Measurements from ENCODE around the gene COG1. TPM values are rescaled to one million over a fixed set of nuclear protein-coding genes. Genes with fewer than 3 reads are reported as not detected.
A peak's percentile ranks its signal among the peaks of the same experiment; 100 is the strongest.

COG1 gene
- polyA plus RNA-seq, 2 of the 4 experiments (the other 2 are of a cell fraction) = 19.5 to 26.0 TPM

GRCh38 chr17:73215447-73215846 is 22.6 kb downstream of the COG1 start:
- ChIA-PET CTCF (interaction anchor here (0.8 to 2.5 kb wide), 5 partner anchors 11 to 490 kb away, joined by 3 to 10 read pairs (median 5); a partner anchor contains a TSS), POLR2A (no interaction called here)
- no peak for FAIRE-seq
- TF ChIP-seq ZFP36 (IDR thresholded peaks at IDR 0.05; ENCODE audit: borderline replicate concordance, partially characterized antibody) (no peak), CEBPB (IDR thresholded peaks at IDR 0.05) (no peak), POLR2AphosphoS2 (conservative IDR thresholded peaks at IDR 0.05; ENCODE audit: low read length) (no peak), NFE2L2 (conservative IDR thresholded peaks at IDR 0.05; ENCODE audit: low read length) (no peak), HOXA7 (CRISPR knock-in tag; IDR thresholded peaks at IDR 0.05) (no peak), ZSCAN20 (CRISPR knock-in tag; IDR thresholded peaks at IDR 0.05) (no peak), ELK1 (IDR thresholded peaks at IDR 0.05; ENCODE audit: low read depth, low read length) (no peak), RFX5 (IDR thresholded peaks at IDR 0.05) (no peak), RNF2 (IDR thresholded peaks at IDR 0.05; ENCODE audit: borderline replicate concordance, low read depth) (no peak), RCOR1 (IDR thresholded peaks at IDR 0.05; ENCODE audit: low read depth, low read length) (no peak), MAZ (IDR thresholded peaks at IDR 0.05; ENCODE audit: borderline replicate concordance, low read depth, low read length) (no peak)
- peak in 1 of 2 experiments; percentile 51 for DNase-seq (ENCODE audit: low read depth in 1 of 2, low spot score in 1 of 2)
- 57% methylated on average over 2 of the region's 2 CpGs for WGBS (ENCODE audit: missing lambda C conversion rate)
- Histone ChIP-seq H3K27ac (peak overlapping the region in 1 of 2 experiments; percentile 25; a peak in 1 of 6 replicates), H3K4me3 (no peak overlapping the region), H3K4me1 (peaks cover 9% of the 10 kb centered on the region; the same call in 1 of the 3 replicates), H3K9me3 (no peaks in the 10 kb centered on the region), H3K4me2 (no peak overlapping the region; the same call in 2 of the 3 replicates)
- peak; percentile 62 to 82 for ATAC-seq

- Histone ChIP-seq H3K4me3 (no peak overlapping the region), H3K27ac (no peak overlapping the region), H3K4me1 (peaks cover 31% of the 10 kb centered on the region), H3K4me2 (no peak overlapping the region), H3K9me3 (no peaks in the 10 kb centered on the region)
- 96% methylated on average over 2 of the region's 2 CpGs for WGBS (ENCODE audit: missing lambda C conversion rate)
- ChIA-PET POLR2A (no interaction called here), CTCF (interaction anchor here (1.2 kb wide), 2 partner anchors 13 to 32 kb away, joined by 3 to 4 read pairs; no protein-coding TSS in a partner anchor)
- no peak for ATAC-seq
- DNase-seq (ENCODE audit: low read depth in 1 of 2, low spot score in 1 of 2) = no peak
- no peak for TF ChIP-seq ESRRA (IDR thresholded peaks at IDR 0.05; ENCODE audit: borderline replicate concordance, low read length)
- TF ChIP-seq CTCF (IDR thresholded peaks at IDR 0.05) = no peak
- TF ChIP-seq FOSB (CRISPR knock-in tag; IDR thresholded peaks at IDR 0.05) = no peak
- TF ChIP-seq HES2 (IDR thresholded peaks at IDR 0.05) = no peak
- no peak for TF ChIP-seq E2F6 (IDR thresholded peaks at IDR 0.05; ENCODE audit: borderline replicate concordance, low read depth)
- TF ChIP-seq BCL3 (IDR thresholded peaks at IDR 0.05) = no peak
- TF ChIP-seq BHLHE40 (IDR thresholded peaks at IDR 0.05; ENCODE audit: low read depth, low read length) = no peak
- no peak for TF ChIP-seq RARB (CRISPR knock-in tag; IDR thresholded peaks at IDR 0.05)
- no peak for FAIRE-seq
These were observed 30.9 kb downstream of the COG1 start for GRCh38 chr17:73223626-73224230.

Data from A549 (cell line).